ENCODE results near the gene PI16. TPM values are rescaled to one million over a fixed set of nuclear protein-coding genes. Genes with fewer than 3 reads are reported as not detected.

Gene PI16
- total RNA-seq, 4 donors from 2014 or later: 5.7 to 23.8 (median 10.1) TPM

DNA sequence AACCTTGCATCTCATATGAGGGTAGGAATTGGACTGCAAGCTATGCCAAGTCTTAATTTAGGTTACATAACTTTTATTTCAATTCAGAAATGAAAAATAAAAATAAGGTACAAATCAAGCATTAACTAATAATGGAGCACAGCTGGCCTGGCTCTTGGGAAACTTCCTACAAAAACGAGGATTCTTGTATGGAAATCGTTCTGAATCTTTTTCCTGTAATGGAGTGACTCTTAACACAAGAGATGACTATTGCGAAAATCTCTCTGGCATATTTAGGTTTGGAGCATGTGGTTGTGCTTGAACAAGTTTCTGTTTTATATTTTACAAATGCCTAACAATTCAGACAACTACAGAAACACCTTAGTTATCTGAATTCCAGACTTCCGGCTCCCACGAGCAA is 34.0 kb upstream of the PI16 start:
- TF ChIP-seq, protein P1, sequence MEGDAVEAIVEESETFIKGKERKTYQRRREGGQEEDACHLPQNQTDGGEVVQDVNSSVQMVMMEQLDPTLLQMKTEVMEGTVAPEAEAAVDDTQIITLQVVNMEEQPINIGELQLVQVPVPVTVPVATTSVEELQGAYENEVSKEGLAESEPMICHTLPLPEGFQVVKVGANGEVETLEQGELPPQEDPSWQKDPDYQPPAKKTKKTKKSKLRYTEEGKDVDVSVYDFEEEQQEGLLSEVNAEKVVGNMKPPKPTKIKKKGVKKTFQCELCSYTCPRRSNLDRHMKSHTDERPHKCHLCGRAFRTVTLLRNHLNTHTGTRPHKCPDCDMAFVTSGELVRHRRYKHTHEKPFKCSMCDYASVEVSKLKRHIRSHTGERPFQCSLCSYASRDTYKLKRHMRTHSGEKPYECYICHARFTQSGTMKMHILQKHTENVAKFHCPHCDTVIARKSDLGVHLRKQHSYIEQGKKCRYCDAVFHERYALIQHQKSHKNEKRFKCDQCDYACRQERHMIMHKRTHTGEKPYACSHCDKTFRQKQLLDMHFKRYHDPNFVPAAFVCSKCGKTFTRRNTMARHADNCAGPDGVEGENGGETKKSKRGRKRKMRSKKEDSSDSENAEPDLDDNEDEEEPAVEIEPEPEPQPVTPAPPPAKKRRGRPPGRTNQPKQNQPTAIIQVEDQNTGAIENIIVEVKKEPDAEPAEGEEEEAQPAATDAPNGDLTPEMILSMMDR (IDR thresholded peaks at IDR 0.05; ENCODE audit: low read depth): no peak

- TF ChIP-seq, protein P1 (IDR thresholded peaks at IDR 0.05; ENCODE audit: low read depth): no peak
These were observed 30.4 kb upstream of the PI16 start for GRCh38 chr6:36924131-36924530.

- TF ChIP-seq, protein P1 (IDR thresholded peaks at IDR 0.05; ENCODE audit: low read depth): no peak
These were observed 29.7 kb upstream of the PI16 start for GRCh38 chr6:36924778-36925374.

DNA sequence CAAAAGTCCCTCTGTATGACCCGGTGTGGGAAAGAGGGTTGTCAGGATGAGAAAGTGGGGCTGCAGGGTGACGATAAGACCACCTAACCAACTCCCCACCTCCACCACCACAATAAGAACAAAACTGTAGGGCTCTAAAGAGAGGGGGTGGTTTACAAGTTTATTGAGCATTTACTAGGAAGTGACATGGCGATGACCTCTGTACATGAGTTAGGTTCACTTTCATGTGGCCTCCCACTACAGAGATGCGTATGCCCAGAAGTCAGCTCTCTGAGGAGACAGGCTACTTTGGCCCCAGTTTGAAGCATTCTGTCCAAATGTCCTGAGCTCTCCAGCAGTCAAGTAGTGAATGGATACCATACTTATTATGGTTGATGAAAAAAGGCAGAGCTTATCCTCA is 28.7 kb upstream of the PI16 start:
- TF ChIP-seq, protein P1 (IDR thresholded peaks at IDR 0.05; ENCODE audit: low read depth): no peak

GRCh38 chr6:36926708-36927513 is 27.6 kb upstream of the PI16 start:
- TF ChIP-seq, protein P1 (IDR thresholded peaks at IDR 0.05; ENCODE audit: low read depth): no peak

DNA sequence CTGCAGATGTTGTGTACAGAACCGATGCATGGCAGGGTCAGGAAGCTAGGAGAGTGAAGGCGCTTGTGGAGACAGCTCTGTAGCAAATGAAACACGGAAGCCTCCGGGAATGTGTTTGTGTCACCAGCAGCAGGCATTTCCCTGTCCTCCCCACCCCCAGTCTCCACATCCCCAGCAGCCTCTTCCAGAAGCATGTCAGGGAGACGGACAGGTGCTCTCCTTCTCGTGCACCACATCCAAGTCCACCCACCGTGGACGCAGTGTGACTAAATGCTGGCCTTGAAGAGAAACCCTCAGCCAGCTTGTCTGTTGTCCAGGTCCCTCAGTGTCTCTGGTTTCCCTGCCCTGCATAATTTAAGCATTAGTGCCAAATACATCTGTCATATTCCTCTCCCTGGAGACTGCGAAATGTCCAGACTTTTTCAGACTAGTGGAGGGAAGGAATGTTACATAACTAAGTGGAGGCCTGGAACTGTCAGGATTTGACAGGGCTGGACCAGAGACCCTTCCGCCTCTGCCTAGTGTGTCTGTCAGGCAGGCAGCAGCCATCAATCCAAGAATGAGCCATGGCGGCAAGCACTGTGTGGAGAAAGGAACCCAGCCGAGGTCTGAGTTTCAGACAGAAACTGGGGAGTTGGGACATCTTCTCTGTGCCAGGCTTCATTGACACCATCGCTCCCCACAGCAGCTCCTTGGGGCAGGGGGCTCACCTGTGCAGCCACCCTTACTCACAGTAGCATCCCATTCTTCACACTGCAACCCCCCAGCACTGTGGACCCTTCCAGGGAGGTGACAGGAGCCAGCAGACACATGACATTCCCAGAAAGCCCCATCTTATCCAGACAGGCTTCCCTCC is 26.6 kb upstream of the PI16 start:
- TF ChIP-seq, protein P1 (IDR thresholded peaks at IDR 0.05; ENCODE audit: low read depth): no peak

GRCh38 chr6:36928547-36928918 is 26.0 kb upstream of the PI16 start:
- TF ChIP-seq, protein P1 (IDR thresholded peaks at IDR 0.05; ENCODE audit: low read depth): no peak

Measured in subcutaneous adipose tissue (tissue), 4 donors.